ENCODE measurements around the gene OOSP3. TPM values are rescaled to one million over a fixed set of nuclear protein-coding genes. Genes with fewer than 3 reads are reported as not detected.
"Not testable (repeated sequence)": the region's sequence is repeated elsewhere in the genome, so short reads cannot be mapped to it uniquely, and the experiment has no call there.

OOSP3 gene
- total RNA-seq (2014; rRNA removed) = not detected in 2 replicates
- polyA plus RNA-seq (2012) = not detected

- no peak for DNase-seq (ENCODE audit: low read depth)
Observed at GRCh38 chr11:59878575-59878974, at the start of gene OOSP3. TSS of gene OOSP3 (plus strand) at chr11:59878782. CDS start at chr11:59878809, 27 bp downstream.

GRCh38 chr11:59829358-59829757 lies 49.2 kb upstream of the OOSP3 start:
- DNase-seq (ENCODE audit: low read depth) = no peak

GRCh38 chr11:59833602-59834001 lies 45.0 kb upstream of the OOSP3 start:
- DNase-seq (ENCODE audit: low read depth) = no peak

- no peak for DNase-seq (ENCODE audit: low read depth)
Observed at GRCh38 chr11:59839615-59840014, 39.0 kb upstream of the OOSP3 start.

- no peak for DNase-seq (ENCODE audit: low read depth)
Observed at GRCh38 chr11:59841514-59841913, 37.1 kb upstream of the OOSP3 start.

GRCh38 chr11:59842316-59842715 lies 36.3 kb upstream of the OOSP3 start:
- no peak for DNase-seq (ENCODE audit: low read depth)

- DNase-seq (ENCODE audit: low read depth) = no peak
Observed at GRCh38 chr11:59845399-59845798, 33.2 kb upstream of the OOSP3 start, which contains the start of gene CBLIF. TSS of gene CBLIF (minus strand) at chr11:59845499. CDS start at chr11:59845453, 46 bp downstream.

GRCh38 chr11:59846556-59846955 lies 32.0 kb upstream of the OOSP3 start:
- no peak for DNase-seq (ENCODE audit: low read depth)

- no peak for DNase-seq (ENCODE audit: low read depth)
Observed at GRCh38 chr11:59847626-59848025, 31.0 kb upstream of the OOSP3 start.

GRCh38 chr11:59848439-59848838 lies 30.1 kb upstream of the OOSP3 start:
- not testable (repeated sequence) for DNase-seq (ENCODE audit: low read depth)

GRCh38 chr11:59849129-59849528 lies 29.5 kb upstream of the OOSP3 start:
- no peak for DNase-seq (ENCODE audit: low read depth)

- DNase-seq (ENCODE audit: low read depth) = not testable (repeated sequence)
Observed at GRCh38 chr11:59849551-59849950, 29.0 kb upstream of the OOSP3 start.

GRCh38 chr11:59851416-59851815 lies 27.2 kb upstream of the OOSP3 start:
- DNase-seq (ENCODE audit: low read depth) = not testable (repeated sequence)

GRCh38 chr11:59854871-59855270 lies 23.7 kb upstream of the OOSP3 start:
- no peak for DNase-seq (ENCODE audit: low read depth)

GRCh38 chr11:59857439-59858434 lies 20.8 kb upstream of the OOSP3 start:
- peak; percentile 1 for DNase-seq (ENCODE audit: low read depth)

GRCh38 chr11:59859673-59860072 lies 18.9 kb upstream of the OOSP3 start:
- DNase-seq (ENCODE audit: low read depth) = no peak

- DNase-seq (ENCODE audit: low read depth) = no peak
Observed at GRCh38 chr11:59862252-59862651, 16.3 kb upstream of the OOSP3 start.

- DNase-seq (ENCODE audit: low read depth) = no peak
Observed at GRCh38 chr11:59865031-59865430, 13.6 kb upstream of the OOSP3 start.

GRCh38 chr11:59866397-59866796 lies 12.2 kb upstream of the OOSP3 start, which contains the start of gene TCN1:
TSS of gene TCN1 (minus strand) at chr11:59866487. CDS start at chr11:59866470, 17 bp downstream.
- DNase-seq (ENCODE audit: low read depth) = peak; percentile 2

GRCh38 chr11:59866836-59867235 lies 11.7 kb upstream of the OOSP3 start:
- DNase-seq (ENCODE audit: low read depth) = no peak

GRCh38 chr11:59867946-59868345 lies 10.6 kb upstream of the OOSP3 start:
- no peak for DNase-seq (ENCODE audit: low read depth)

- no peak for DNase-seq (ENCODE audit: low read depth)
Observed at GRCh38 chr11:59872076-59872475, 6.5 kb upstream of the OOSP3 start.

Data from LHCN-M2 (cell line).